GM18909 (cell line): ENCODE data around the gene SUN5.

Experiments
- ATAC-seq: cut with Tn5 transposase; IDR thresholded peaks from one replicate; pipeline ENCODE4 v1.9.1; 2021; ENCODE audit warnings: mild to moderate bottlenecking; ENCODE audit not compliant: unreplicated experiment, poor library complexity

Gene SUN5

GRCh38 chr20:32997431-32997830, 6.8 kb downstream of the SUN5 start:
- ATAC-seq: no peak

GRCh38 chr20:32995802-32996201, 8.4 kb downstream of the SUN5 start:
- ATAC-seq: no peak

DNA sequence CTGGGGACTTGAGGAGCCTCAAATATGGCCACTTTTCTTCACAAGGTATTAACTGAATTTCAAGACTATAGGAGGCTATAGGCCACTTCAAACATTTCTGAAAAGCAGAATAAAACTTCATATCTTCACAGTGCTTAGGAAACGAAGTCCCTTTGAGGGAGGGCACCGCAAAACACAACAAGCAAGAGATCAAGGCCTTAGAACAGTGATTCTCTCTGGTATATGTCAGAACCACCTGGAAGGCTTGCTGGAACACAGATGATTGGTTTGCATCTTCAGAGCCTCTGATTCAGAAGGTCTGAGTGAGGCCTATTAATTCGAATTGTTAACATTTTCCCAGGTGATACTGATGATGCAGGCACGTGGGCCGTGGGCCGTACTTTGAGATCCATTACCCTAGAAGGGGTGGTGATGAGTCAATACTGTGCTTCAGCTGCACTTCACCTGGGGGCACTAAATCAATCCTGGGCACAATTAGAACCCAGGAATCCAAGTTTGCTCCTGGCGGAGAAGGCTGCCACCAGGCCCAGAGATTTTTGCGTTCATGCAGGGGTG, 10.7 kb downstream of the SUN5 start:
- ATAC-seq: no peak

- no peak for ATAC-seq
These were observed 12.2 kb downstream of the SUN5 start for GRCh38 chr20:32991792-32992641.

DNA sequence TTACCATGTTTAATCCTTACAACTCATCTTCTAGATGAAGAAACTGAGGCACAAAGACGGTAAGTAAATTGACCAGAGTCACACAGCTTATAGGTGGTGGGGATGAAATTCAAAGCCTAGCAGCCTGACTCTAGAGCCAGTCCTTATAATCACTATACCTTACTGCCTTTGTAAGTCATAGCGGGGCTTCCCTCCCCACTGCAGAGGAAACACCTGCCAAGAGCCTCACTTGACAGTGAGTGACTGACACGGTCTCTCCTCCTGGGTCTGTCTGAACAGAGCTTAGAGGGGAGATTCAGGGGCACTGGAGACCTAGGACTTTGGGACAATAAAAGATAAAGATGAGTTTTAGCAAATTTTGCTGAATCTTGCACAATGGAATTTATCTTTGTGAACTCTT, 12.8 kb downstream of the SUN5 start:
- no peak for ATAC-seq

GRCh38 chr20:32990426-32990825, 13.8 kb downstream of the SUN5 start:
- ATAC-seq: no peak

GRCh38 chr20:32989507-32990283, 14.5 kb downstream of the SUN5 start:
- no peak for ATAC-seq

- ATAC-seq: no peak
These were observed 16.2 kb downstream of the SUN5 start for GRCh38 chr20:32988008-32988407.

- no peak for ATAC-seq
These were observed 17.0 kb downstream of the SUN5 start for GRCh38 chr20:32987044-32987825.

DNA sequence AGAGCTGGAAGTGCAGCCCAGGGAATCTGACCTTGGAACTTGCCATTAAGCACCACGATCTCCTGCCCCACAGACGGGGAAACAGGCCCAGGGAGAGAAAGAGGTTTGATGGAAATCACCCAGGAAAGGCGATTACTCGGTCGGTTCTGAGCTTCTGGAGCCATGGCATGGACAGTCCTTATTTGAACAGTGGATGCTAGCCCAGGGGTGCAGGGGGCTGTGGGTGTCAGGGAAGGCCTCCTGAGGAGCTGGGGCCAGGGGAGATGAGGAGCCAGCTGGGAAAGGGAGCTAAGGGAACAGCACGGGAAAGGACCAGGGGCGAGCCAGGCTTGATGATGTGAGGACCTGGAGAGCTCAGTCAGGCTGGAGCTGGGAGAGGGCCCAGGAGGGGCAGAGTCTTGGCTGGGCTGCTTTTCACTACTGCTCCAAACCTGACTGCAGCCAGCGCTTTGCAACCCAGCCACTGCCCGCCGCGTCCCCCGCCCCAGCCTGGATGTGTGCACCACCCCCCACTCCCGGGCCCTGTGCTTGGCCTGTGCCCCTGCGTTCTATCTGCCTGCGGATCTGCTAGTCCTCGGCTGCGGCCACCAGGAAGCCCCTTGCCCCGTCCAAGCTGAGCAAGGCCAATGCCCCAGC, 17.8 kb downstream of the SUN5 start:
- ATAC-seq: no peak

DNA sequence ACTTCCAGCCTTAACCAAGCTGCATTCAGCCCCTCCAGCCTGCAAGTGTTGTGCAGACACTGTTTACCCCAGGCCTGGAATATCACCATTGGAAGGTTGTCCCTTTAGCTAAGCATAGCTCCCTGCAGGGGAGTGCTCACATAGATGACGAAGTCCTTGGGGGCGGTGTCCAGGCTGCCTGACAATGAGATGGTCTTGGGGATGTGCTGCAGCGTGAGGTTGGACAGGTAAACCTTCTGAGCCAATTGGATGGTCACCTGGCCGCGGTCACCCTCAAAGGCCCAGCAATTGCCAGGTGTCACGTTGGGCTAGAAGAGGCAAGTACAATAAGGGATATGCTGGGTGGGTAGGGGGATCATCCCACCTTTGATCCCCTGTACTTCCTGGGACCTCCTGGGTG, 18.6 kb downstream of the SUN5 start:
- no peak for ATAC-seq

DNA sequence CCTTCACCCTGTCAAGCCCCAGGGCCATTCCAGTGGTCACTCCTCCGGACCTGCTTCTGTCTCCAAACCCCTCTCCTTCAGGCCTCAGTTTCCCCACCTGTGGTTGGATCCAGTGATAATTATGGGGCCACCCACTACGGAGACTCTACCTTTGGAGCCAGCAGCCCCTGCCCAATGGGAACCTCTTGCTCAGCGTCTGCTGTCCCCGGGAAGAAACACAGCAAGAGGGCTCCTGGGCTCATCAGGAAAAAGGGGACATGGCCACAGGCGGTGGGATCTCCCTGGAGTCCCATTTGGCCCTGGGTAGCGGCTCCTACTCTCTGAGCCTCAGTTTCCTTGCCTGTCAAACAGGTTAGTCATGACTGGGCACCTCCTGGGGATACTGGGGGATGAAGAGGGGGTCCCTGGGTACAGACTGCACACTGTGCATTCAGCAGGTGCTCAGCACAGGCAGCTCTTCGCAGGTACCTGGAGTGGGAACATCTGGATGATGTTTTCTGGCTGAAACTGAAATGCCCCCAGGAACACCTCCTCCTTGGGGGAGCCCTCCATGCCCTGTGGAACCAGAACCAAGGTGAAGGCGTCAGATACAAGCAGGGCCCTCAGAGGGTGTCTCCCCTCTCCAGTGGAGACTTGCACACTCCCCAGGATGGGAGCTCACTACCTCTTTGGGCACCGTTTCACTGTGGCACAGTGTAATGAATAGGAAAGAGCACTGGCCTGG, 19.4 kb downstream of the SUN5 start:
- ATAC-seq: no peak

GRCh38 chr20:32984196-32984595, 20.0 kb downstream of the SUN5 start:
- ATAC-seq: no peak

- no peak for ATAC-seq
These were observed 20.6 kb downstream of the SUN5 start for GRCh38 chr20:32983459-32984112.

DNA sequence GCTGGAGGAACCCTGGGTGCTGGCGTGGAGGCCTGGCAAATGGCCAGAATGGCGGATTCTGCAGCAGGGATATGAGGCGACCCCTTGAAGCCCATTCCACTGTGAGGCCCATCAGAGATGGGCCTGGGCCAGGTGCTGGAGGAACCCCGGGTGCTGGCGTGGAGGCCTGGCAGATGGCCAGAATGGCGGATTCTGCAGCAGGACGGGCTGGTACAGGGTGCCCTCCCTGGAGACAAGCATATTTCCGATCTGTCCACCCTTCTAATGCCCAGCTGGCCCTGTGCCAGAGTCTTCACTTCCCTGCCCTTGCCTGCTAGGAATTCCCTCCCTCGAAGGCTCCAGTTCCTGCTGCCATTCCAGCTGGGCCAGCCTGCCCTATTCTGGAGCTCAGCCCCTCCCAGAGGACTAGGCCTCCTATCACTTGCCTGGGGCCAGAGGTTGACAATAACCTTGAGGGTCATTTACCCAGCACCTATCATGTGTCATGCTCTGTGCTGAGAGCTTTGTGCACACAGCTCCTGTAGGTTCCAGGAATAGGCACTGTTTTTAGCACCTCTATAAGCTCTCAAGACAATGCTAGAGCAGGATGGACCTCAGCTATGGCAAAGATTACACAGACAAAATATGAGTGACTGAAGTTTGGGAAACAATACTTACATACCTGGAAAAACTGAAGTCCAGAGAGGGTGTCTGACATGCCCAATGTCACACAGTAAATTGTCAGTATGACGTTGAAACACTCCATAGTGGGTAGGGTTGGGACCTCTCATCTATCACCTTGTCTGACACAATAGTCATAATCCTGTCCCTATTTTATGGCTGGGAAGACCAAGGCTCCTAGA, 21.4 kb downstream of the SUN5 start:
- no peak for ATAC-seq

DNA sequence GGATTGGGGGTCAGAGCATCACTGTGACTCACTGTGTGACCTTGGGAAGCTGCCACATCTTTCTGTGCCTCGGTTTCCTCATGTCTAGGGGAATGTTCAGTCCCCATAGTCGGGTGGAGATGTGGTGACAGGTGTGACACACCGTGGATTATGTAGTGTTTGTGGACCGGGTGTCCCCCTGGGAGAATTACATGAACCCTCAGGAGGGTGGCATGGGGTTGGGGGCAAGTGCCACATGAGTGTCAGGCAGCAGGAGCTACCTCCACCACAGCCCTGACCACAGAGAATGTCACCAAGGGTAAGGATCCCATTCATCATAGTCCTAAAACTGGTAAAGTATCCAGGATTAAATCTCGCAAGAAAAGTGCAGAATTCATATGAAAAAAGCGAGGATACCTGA, 23.2 kb downstream of the SUN5 start:
- ATAC-seq: no peak

DNA sequence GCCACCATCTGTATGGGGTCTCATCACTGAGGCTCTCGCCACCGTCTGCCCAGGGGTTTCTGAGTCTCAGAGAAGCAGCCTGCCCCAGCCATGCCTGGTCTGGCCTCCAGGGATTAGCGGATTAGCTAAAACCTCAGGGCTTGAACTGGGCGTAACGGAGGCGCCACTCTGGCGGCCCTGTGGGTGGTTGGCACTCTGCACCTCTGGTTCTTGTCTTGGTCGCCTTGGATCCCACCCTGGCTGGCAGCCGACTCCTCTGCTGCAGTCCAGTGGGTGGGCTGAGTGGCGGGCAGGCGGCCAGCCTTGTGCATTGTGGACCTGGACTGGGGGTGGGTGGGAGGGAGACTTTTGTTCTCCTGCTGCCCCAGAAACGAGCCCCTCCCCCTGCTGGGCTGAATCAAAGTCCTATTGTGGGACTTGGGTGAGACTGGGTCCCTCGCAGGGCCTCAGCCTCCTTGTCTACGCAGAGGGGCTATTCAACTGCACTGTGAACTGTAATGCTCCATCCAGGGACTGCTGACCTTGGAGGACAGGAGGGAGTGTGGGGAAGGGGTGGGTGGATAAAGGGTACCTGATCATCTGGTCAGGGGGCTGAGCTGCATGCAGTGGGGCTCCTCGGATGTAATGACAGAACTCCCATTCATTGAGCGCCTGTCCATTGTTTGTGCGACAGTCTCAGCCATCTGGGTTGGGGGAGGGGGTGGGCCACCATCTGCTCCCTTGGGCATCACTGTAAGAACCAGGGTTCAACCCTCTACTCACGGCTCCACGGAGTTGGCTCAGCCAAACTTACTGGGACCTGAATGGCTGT, 23.9 kb downstream of the SUN5 start:
- no peak for ATAC-seq
